ENCODE data around the gene MATR3. TPM values are rescaled to one million over a fixed set of nuclear protein-coding genes. Genes with fewer than 3 reads are reported as not detected.

MATR3 gene
- total RNA-seq, 4 donors from 2014 or later: 194 to 326 (median 314) TPM

GRCh38 chr5:139277171-139277570 lies 16.4 kb upstream of the MATR3 start:
- WGBS, 2 donors (ENCODE audit: low coverage in 1 of 2): 62 to 64% methylated on average over 5 of the region's 5 CpGs
- Histone ChIP-seq H3K9me3 (no peaks in the 10 kb centered on the region), H3K4me1 (peaks cover 5 to 59% (median 12%) of the 10 kb centered on the region in 3 donors), H3K27me3 (no peaks in the 10 kb centered on the region), H3K4me3 (no peak overlapping the region), H3K27ac (no peak overlapping the region), H3K36me3 (peaks cover 0 to 35% of the 10 kb centered on the region in 2 donors)
- ATAC-seq: no peak
- TF ChIP-seq EP300 (IDR thresholded peaks at IDR 0.05): no peak
- TF ChIP-seq POLR2A (IDR thresholded peaks at IDR 0.05): no peak
- no peak for TF ChIP-seq CTCF (IDR thresholded peaks at IDR 0.05)
- TF ChIP-seq POLR2AphosphoS5 (IDR thresholded peaks at IDR 0.05): no peak

DNA sequence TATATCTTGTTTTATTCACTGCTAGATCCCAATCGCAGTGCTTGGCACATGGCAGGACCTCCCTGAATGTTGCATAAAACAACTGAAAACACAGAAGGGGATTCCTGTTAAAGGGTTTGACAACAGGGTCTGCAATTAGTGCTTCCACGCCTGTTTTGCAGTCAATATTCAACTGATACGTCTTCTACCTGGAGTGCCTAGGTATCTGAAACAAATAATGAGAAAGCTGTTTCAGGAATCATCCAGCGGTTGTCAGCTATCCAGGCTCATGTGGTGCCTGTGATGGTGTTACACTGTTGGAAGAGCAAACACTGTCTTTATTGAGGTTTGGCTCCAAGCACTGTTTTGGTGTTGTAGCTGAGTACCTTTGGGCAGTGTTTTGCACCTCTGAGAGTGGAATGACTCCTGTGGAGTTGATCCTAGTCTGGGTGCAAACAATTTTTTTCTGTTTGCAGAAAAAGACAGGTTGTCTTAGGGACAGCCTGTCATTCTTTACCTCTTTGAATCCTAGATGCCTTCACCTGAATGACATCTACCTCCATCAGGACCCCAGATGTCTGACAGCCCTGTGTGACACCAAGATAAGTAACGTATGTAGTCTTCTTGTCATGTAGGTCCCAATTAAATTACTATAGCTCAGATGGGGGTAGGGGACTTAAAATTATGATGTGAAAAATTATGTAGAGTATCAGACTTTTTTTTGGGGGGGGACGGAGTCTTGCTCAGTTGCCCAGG lies 14.8 kb upstream of the MATR3 start:
- TF ChIP-seq POLR2AphosphoS5 (IDR thresholded peaks at IDR 0.05) (no peak), POLR2A (IDR thresholded peaks at IDR 0.05) (no peak), EP300 (IDR thresholded peaks at IDR 0.05) (no peak), CTCF (IDR thresholded peaks at IDR 0.05) (no peak)
- peaks cover 0 to 46% of the 10 kb centered on the region in 2 donors for H3K36me3 ChIP-seq
- H3K4me3 ChIP-seq: no peak overlapping the region
- no peaks in the 10 kb centered on the region for H3K27me3 ChIP-seq
- H3K9me3 ChIP-seq: no peaks in the 10 kb centered on the region
- H3K4me1 ChIP-seq: peaks cover 0 to 44% (median 6%) of the 10 kb centered on the region in 3 donors
- ATAC-seq: no peak
- WGBS, 2 donors (ENCODE audit: low coverage in 1 of 2): 88 to 97% methylated on average over 5 of the region's 6 CpGs
- no peak overlapping the region for H3K27ac ChIP-seq

DNA sequence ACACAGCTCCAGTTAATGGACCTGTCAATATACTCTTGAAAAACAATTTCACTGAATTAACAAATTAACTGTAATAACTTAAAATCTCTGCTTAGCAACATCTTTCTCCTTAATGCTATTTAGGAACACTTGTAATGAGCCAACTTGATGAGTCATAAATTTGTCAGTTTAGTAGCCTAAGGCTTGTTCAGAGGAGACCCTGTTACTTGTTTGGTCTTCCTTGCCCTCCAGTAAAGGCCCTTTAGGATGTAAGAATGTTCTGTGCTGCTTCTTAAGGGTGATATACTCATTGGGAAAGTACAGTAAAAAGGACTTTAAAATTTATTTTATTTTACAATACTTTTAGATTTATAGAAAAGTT lies 11.4 kb upstream of the MATR3 start:
- ATAC-seq: no peak
- H3K27me3 ChIP-seq: no peaks in the 10 kb centered on the region
- no peak overlapping the region for H3K4me3 ChIP-seq
- peaks cover 0 to 12% (median 0%) of the 10 kb centered on the region in 3 donors for H3K4me1 ChIP-seq
- peaks cover 0 to 73% of the 10 kb centered on the region in 2 donors for H3K36me3 ChIP-seq
- no peak overlapping the region for H3K27ac ChIP-seq
- no peak for TF ChIP-seq CTCF (IDR thresholded peaks at IDR 0.05)
- no peak for TF ChIP-seq POLR2A (IDR thresholded peaks at IDR 0.05)
- TF ChIP-seq POLR2AphosphoS5 (IDR thresholded peaks at IDR 0.05): no peak
- no peak for TF ChIP-seq EP300 (IDR thresholded peaks at IDR 0.05)
- H3K9me3 ChIP-seq: no peaks in the 10 kb centered on the region

GRCh38 chr5:139283252-139284166 lies 10.0 kb upstream of the MATR3 start:
- H3K4me1 ChIP-seq: peaks cover 0 to 10% (median 0%) of the 10 kb centered on the region in 3 donors
- H3K9me3 ChIP-seq: no peaks in the 10 kb centered on the region
- H3K27ac ChIP-seq: no peak overlapping the region
- peaks cover 0 to 67% of the 10 kb centered on the region in 2 donors for H3K36me3 ChIP-seq
- H3K27me3 ChIP-seq: no peaks in the 10 kb centered on the region
- WGBS, 2 donors (ENCODE audit: low coverage in 1 of 2): 29 to 40% methylated on average over 2 of the region's 3 CpGs
- no peak overlapping the region for H3K4me3 ChIP-seq
- no peak for ATAC-seq
- TF ChIP-seq CTCF (IDR thresholded peaks at IDR 0.05) (no peak), POLR2A (IDR thresholded peaks at IDR 0.05) (no peak), EP300 (IDR thresholded peaks at IDR 0.05) (no peak), POLR2AphosphoS5 (IDR thresholded peaks at IDR 0.05) (no peak)

Data from gastroesophageal sphincter (tissue), 4 donors.